ENCODE data around the gene TMEM120B. TPM values are rescaled to one million over a fixed set of nuclear protein-coding genes. Genes with fewer than 3 reads are reported as not detected.

The TMEM120B gene
- total RNA-seq, 1 donor from 2014 or later: 3.9 TPM

DNA sequence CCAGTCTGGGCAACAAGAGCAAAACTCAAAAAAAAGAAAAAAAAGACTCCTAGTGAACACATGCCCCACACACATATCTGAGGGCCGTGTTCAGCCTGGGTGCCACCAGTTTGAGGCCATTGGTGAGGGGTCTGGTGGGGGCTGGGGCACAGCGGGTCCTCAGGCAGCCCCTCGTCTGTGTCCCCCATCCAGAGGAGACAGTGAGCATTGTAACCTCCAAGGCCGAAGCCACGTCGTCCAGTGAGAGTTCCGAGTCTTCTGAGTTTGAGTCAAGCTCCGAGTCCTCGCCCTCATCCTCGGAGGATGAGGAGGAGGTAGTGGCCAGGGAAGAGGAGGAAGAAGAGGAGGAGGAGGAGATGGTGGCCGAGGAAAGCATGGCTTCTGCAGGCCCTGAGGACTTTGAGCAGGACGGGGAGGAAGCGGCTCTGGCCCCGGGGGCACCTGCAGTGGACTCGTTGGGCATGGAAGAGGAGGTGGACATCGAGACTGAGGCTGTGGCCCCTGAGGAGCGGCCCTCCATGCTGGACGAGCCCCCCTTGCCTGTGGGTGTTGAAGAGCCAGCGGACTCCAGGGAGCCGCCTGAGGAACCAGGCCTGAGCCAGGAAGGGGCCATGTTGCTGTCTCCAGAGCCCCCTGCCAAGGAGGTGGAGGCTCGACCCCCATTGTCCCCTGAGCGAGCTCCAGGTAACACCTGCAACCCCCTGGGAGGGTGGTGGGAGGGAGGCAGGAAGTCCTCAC, 106.8 kb downstream of the TMEM120B start:
- H3K9me3 ChIP-seq: no peaks in the 10 kb centered on the region
- no peak for DNase-seq (ENCODE audit: extremely low spot score in 2 of 2)
- H3K4me3 ChIP-seq: no peak overlapping the region
- TF ChIP-seq, protein P1, sequence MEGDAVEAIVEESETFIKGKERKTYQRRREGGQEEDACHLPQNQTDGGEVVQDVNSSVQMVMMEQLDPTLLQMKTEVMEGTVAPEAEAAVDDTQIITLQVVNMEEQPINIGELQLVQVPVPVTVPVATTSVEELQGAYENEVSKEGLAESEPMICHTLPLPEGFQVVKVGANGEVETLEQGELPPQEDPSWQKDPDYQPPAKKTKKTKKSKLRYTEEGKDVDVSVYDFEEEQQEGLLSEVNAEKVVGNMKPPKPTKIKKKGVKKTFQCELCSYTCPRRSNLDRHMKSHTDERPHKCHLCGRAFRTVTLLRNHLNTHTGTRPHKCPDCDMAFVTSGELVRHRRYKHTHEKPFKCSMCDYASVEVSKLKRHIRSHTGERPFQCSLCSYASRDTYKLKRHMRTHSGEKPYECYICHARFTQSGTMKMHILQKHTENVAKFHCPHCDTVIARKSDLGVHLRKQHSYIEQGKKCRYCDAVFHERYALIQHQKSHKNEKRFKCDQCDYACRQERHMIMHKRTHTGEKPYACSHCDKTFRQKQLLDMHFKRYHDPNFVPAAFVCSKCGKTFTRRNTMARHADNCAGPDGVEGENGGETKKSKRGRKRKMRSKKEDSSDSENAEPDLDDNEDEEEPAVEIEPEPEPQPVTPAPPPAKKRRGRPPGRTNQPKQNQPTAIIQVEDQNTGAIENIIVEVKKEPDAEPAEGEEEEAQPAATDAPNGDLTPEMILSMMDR (IDR thresholded peaks at IDR 0.05): no peak
- no peak for TF ChIP-seq POLR2A (IDR thresholded peaks at IDR 0.05)
- TF ChIP-seq POLR2AphosphoS5 (IDR thresholded peaks at IDR 0.05; ENCODE audit: insufficient read depth in 1 of 2, low read depth in 1 of 2): no peak
- H3K4me1 ChIP-seq: no peaks in the 10 kb centered on the region
- peaks cover 0 to 97% of the 10 kb centered on the region in 2 donors for H3K36me3 ChIP-seq
- H3K27me3 ChIP-seq: no peaks in the 10 kb centered on the region
- H3K27ac ChIP-seq: no peak overlapping the region
- intact Hi-C loops (cut with DNase I): no loop called here

DNA sequence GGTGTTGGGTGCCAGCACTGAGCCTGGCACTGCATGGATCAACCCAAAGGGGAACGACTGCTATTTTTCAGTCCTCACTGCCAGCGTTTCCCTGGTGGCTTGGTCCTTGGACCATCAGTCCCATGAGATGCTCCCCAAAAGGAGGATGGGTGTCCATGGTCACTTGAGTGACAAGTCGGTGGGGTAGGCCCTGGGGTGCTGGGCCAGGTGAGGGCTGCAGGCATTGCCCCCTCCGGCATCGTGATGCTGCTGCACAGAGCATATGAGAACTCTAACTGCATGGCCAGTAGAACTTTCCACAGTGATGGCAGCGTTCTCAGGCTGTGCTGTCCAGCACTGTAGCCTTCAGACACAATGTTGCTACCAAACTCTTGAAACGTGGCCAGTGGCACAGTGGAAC, 107.5 kb downstream of the TMEM120B start:
- Histone ChIP-seq H3K4me3 (no peak overlapping the region), H3K9me3 (no peaks in the 10 kb centered on the region), H3K27ac (no peak overlapping the region), H3K36me3 (peaks cover 0 to 90% of the 10 kb centered on the region in 2 donors), H3K27me3 (no peaks in the 10 kb centered on the region), H3K4me1 (no peaks in the 10 kb centered on the region)
- TF ChIP-seq, protein P1 (IDR thresholded peaks at IDR 0.05): no peak
- TF ChIP-seq POLR2A (IDR thresholded peaks at IDR 0.05) (no peak), POLR2AphosphoS5 (IDR thresholded peaks at IDR 0.05; ENCODE audit: insufficient read depth in 1 of 2, low read depth in 1 of 2) (no peak)
- intact Hi-C loops (cut with DNase I): no loop called here
- DNase-seq (ENCODE audit: extremely low spot score in 2 of 2): no peak

DNA sequence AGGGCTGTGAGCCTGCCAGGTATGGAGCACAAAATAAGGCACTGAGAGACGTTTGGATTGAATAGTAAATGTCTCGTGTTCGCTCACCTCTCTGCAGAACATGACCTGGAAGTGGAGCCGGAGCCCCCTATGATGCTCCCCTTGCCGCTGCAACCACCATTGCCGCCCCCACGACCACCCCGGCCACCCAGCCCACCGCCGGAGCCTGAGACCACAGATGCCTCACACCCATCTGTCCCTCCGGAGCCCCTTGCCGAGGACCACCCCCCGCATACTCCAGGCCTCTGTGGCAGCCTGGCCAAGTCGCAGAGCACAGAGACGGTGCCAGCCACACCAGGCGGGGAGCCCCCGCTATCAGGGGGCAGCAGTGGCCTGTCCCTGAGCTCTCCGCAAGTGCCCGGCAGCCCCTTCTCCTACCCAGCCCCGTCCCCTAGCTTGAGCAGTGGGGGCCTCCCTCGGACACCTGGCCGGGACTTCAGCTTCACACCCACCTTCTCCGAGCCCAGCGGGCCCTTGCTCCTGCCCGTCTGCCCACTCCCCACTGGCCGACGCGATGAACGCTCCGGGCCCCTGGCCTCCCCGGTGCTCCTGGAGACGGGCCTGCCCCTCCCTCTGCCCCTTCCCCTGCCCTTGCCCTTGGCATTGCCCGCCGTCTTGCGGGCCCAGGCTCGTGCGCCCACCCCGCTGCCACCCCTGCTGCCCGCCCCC, 110.0 kb downstream of the TMEM120B start:
- Histone ChIP-seq H3K27me3 (no peaks in the 10 kb centered on the region), H3K27ac (no peak overlapping the region), H3K9me3 (no peaks in the 10 kb centered on the region), H3K4me3 (no peak overlapping the region), H3K4me1 (no peaks in the 10 kb centered on the region), H3K36me3 (peaks cover 0 to 79% of the 10 kb centered on the region in 2 donors)
- no peak for TF ChIP-seq POLR2AphosphoS5 (IDR thresholded peaks at IDR 0.05; ENCODE audit: insufficient read depth in 1 of 2, low read depth in 1 of 2)
- no peak for TF ChIP-seq POLR2A (IDR thresholded peaks at IDR 0.05)
- TF ChIP-seq, protein P1 (IDR thresholded peaks at IDR 0.05): no peak
- intact Hi-C loops (cut with DNase I): no loop called here
- DNase-seq (ENCODE audit: extremely low spot score in 2 of 2): no peak

DNA sequence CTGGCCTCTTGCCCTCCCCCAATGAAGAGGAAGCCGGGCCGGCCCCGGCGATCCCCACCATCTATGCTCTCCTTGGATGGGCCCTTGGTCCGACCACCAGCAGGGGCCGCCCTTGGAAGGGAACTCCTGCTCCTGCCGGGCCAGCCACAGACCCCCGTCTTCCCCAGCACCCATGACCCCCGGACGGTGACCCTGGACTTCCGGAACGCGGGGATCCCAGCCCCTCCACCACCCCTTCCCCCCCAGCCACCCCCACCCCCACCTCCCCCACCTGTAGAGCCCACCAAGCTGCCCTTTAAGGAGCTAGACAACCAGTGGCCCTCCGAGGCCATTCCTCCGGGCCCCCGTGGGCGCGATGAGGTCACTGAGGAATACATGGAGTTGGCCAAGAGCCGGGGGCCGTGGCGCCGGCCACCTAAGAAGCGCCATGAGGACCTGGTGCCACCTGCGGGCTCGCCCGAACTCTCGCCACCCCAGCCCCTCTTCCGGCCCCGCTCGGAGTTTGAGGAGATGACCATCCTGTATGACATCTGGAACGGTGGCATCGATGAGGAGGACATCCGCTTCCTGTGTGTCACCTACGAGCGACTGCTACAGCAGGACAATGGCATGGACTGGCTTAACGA, 110.7 kb downstream of the TMEM120B start:
- H3K4me1 ChIP-seq: no peaks in the 10 kb centered on the region
- H3K27ac ChIP-seq: no peak overlapping the region
- peaks cover 0 to 79% of the 10 kb centered on the region in 2 donors for H3K36me3 ChIP-seq
- DNase-seq (ENCODE audit: extremely low spot score in 2 of 2): no peak
- TF ChIP-seq, protein P1 (IDR thresholded peaks at IDR 0.05): no peak
- TF ChIP-seq POLR2A (IDR thresholded peaks at IDR 0.05) (no peak), POLR2AphosphoS5 (IDR thresholded peaks at IDR 0.05; ENCODE audit: insufficient read depth in 1 of 2, low read depth in 1 of 2) (no peak)
- intact Hi-C loops (cut with DNase I): no loop called here
- H3K4me3 ChIP-seq: no peak overlapping the region
- H3K9me3 ChIP-seq: no peaks in the 10 kb centered on the region
- H3K27me3 ChIP-seq: no peaks in the 10 kb centered on the region
